Raji (cell line): ENCODE results near the gene PLK3.

Source experiments
- POLR2A ChIP-seq: IDR thresholded peaks from 2 replicates; pipeline ENCODE4 v1.6.1; 2011; ENCODE audit warnings: low read depth, low read length, control low read depth; ENCODE audit not compliant: insufficient read depth

PLK3 gene

DNA sequence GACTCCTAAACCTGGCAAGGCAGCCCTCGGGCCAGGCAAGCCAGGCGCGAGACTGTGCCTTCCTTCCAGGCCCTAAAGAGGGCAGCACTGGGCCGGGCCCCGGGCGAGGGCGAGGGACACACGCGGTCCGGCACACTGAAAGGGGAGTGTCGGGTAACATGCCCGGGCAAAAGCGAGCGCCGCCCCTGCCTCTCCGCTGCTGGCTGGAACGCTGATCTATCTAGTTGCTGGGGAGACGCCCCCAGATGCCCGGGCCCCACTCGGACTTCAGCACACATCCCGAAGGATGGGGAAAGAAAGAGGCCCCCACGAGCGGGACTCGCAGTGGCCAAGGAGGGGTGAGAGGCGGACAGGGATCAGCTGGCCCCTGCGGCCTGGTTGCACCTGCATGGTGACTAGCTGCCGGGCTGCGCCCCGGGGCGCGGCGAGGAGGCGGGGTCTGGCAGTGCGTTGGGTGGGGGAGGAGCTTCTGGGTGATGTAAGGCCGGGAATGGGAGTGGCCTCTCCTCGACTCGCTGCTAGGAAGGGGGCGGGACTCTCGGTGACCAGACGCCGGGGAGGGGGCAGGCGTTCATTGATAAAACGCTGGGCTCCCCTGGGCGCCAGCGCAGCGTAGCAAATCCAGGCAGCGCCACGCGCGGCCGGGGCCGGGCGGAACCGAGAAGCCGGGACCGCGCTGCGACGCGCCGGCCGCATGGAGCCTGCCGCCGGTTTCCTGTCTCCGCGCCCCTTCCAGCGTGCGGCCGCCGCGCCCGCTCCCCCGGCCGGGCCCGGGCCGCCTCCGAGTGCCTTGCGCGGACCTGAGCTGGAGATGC is at the start of gene PLK3:
TSS of gene PLK3 (plus strand) at position 608 of the 815 bp plus-strand sequence. CDS start at position 695, 87 bp downstream.
- peak; percentile 96 for TF ChIP-seq POLR2A

DNA sequence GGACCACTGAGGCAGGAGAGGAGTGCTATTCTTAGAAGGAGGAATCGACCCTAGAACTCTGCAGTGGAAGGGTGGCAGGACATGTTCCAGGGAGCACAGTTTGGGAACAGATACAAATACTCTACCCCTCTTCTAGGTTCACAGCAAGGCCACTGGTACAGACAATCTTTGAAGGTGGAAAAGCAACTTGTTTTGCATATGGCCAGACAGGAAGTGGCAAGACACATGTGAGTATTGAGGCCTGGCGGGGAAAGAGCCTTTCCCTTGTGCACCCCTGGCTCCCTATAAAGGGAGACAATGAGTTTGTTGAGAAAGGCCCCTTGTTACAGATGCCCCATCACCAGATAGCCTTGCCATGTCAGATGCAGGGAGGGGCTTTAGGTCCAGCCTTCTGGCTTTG is 42.8 kb upstream of the PLK3 start:
- TF ChIP-seq POLR2A = peak; percentile 27; the same call in 1 of the 2 replicates

DNA sequence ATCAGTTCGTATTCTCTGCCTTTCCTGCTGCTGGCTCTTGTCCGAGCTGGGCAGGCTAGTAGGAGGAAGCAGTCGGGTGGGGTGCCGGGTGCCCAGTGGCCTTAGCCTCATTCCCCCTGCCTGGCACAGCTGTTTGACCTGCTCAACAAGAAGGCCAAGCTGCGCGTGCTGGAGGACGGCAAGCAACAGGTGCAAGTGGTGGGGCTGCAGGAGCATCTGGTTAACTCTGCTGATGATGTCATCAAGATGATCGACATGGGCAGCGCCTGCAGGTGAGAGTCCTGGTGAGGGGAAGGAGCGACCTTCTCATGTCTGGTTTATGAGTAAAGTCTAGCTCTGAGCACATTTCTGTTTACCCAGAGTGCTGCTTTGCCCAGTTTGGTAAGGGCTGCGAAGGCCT is 41.1 kb upstream of the PLK3 start:
- TF ChIP-seq POLR2A = no peak

DNA sequence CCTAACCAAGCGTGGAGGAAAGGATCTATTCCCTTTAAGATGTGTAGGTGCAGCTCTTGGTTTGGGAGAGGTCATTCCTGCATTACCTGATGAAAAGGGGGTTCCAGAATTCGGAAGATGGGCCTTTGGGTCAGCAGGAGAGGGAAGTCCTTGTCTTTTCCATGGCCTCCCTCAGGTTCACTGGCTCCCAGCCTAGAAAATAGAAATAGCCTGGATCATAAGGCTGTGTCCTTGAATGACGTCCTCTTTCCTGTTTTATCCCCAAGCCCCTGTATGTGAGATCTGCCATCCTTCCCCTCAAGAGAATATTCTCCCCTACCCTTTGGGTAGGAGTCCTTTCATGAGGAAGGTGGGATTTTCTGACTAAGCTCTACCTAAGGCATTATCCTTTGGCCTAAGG is 39.3 kb upstream of the PLK3 start:
- TF ChIP-seq POLR2A = no peak

DNA sequence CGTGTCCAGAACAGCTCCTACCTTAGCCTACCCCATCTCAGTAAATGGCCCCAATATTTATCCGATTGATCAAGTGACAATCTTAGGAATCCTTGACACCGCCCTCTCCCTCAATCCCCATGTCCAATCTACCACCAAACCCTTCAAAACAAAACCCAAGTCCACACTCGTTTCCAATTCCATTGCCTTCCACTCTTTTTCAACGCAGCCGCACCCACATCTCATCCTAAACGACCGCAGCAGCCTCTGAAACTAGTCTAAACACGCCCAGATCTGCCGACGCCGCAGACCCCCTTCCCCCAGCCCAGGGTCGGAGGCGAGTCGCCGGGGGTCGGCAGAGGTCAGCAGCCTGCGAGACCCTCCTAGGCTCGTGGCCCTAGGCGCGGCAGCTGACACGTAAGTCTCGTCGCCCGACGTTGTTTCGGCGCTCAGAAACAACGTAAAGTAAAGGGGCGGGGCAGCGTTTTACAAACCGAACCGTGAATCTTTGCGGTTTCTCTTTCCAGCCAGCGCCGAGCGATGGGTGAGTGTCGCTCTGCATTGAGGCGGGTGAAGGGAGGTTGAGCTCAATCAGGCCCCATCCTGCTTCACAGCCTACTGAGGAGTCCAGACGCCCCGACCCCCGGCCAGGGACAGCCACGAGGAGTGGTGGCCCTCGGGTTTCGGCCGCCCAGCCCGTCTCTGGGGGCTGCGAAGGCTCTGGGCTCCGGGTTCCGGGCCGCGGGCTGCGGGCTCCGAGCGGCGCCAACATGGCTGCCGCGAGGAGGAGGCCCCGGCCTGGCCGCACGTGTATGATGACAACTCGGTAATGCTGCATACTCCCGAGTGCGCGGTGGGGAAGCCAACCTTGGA is 24.9 kb upstream of the PLK3 start, which contains the start of gene RPS8:
TSS of gene RPS8 (plus strand) at position 463 of the 852 bp plus-strand sequence. CDS start at position 520, 57 bp downstream.
- TF ChIP-seq POLR2A = peak; percentile 98

DNA sequence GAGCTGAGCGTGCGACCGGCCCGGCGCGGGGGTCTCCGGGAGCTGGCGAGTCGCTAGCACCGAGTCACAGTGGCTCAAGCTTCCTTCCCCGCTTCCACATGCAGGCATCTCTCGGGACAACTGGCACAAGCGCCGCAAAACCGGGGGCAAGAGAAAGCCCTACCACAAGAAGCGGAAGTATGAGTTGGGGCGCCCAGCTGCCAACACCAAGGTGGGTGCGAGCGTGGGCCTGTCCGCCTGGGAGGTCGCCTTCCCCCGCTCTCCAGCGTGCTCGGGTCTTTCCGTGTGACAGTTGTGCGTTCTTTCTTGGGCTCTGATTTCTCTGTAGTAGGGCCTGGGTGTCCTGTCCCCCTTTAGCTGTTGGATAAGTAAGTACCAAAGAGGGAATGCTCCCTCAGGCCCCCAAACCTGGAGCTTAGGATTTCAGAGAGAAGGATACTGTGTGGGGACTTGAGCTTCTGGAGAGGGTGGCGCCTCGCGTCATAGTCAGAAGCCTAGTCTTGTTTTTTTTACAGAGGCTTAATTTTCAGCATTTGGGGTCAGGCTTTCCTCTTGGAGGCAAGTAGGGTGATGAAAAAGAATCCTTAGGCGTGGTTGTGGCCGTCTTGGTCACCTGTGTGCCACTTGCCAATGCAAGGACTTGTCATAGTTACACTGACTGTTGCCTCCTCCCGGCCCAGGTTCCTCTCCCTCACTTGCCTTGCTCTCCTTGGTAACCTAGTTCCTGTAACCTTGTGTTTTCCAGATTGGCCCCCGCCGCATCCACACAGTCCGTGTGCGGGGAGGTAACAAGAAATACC is 24.0 kb upstream of the PLK3 start:
- TF ChIP-seq POLR2A = no peak

DNA sequence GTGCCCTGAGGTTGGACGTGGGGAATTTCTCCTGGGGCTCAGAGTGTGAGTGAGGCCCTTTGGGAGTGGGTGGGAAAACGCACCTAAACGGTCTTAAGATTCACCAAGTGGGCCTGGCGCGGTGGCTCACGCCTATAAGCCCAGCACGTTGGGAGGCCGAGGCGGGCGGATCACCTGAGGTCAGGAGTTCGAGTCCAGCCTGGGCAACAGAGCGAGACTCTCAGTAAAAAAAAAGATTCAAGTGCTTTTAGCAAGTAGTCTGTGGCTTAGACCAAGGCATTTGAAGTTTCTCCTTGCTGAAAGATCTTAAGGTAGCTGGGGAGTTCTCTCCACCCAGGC is 23.5 kb upstream of the PLK3 start:
- 0 out of 2 replicates have a peak, but pooled peaks have one; percentile 5 for TF ChIP-seq POLR2A

DNA sequence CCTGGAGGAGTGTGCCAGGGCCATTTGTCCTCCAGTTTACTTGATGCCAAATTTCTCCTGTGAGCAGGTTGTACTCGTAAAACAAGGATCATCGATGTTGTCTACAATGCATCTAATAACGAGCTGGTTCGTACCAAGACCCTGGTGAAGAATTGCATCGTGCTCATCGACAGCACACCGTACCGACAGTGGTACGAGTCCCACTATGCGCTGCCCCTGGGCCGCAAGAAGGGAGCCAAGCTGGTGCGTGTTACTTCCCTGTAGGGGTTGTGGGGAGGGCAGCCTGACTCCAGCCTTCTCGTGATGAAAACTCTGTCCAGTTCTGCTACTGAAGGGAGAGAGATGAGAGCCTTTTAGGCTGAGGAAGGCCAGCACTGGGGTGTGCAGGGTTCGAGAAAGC is 22.6 kb upstream of the PLK3 start:
- no peak for TF ChIP-seq POLR2A

DNA sequence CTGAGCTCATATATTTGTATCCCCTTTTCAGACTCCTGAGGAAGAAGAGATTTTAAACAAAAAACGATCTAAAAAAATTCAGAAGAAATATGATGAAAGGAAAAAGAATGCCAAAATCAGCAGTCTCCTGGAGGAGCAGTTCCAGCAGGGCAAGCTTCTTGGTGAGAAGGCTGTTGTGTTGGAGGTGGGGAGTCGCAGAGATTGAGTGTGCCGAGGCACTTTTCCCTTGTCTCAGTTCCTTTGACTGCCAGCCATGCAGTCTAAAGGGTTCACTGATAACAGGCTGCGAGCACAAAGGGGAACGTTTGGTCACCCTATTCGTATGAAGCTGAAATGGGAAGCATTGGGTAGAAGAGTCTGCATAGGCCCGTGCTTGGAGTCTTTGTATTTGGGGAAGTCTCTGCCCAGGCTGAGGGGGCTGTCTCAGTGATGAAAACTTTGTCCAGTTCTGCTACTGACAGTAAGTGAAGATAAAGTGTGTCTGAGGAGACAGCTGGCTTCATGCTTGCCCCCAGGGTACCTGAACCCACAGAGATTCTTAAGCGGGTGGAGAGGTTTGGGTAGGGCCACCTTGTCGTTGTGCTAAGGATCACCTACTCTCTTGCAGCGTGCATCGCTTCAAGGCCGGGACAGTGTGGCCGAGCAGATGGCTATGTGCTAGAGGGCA is 22.1 kb upstream of the PLK3 start:
- no peak for TF ChIP-seq POLR2A

DNA sequence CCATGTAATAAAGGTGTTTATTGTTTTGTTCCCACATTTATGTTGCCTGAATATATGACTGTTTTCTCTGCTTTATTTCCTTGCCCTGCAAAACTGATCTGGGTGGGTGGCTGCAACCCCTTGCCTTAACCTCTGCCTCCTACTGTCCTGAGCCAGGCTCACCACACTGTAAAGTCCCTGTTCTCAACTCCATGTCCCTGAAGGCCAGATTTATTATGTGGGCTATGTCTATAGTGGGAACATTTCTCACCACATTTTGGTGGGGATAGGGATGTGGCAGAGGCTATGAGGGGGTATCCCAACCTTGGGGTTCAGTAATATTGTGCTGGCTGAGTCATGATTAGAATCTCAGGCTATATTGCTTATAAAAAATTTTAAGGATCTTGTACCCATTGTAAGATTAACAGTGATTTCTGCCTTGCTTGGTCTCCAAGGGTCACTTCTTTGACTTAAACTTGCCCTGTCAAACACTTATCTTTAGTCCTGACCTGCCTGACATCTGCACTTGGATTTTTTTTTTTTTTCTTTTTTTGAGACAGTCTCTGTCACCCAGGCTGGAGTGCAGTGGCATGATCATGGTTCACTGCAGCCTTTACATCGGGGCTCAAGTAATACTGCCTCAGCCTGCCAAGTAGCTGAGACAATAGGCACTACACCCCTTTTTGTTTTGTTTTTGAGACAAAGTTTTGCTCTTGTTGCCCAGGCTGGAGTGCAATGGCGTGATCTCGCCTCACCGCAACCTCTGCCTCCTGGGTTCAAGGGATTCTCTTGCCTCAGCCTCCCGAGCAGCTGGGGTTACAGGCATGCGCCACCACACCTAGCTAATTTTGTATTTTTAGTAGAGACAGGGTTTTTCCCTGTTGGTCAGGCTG is 21.2 kb upstream of the PLK3 start:
- TF ChIP-seq POLR2A = no peak

DNA sequence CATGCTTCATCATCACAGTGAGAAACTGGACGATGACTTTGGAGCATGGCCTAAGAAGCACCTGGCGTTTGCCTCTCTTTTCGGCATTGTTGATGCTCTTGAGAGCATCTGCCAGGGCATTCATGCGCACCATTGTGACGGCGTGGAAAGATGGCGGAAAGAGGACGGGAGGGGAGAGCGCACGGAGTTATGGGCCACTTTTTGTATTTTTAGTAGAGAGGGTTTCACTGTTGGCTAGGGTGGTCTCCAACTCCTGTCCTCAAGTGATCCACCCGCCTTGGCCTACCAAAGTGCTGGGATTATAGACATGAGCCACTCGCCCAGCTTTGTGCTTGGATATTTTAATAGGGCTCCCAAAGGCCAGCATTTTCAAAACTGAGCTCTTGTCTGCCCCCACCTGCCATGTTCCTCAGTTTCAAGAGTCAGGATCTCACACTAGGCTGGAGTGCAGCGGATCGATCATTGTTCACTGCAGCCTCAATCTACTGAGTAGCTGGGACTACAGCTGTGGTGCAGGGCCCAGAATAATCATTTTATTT is 19.5 kb upstream of the PLK3 start:
- no peak for TF ChIP-seq POLR2A

DNA sequence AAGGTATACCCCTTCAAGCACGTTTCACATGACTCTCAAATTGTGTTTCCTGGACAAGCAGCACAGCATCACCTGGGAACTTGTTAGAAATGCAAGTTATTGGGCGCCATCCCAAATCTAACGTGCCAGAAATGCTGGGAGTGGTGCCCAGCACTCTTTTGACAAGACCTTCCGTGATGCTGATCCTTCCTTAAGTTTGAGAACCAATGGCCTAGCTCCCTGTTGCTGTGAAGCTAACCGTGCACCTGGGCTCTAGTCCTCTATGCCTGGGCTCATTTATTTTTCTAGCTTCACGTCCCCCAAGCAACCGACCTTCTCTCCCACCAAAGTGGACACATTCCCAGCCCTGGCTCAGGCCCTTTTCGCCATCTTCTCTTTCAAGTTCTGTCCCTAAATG is 16.5 kb upstream of the PLK3 start:
- 0 out of 2 replicates have a peak, but pooled peaks have one; percentile 7 for TF ChIP-seq POLR2A
